ENCODE results near the gene FAM222A. TPM values are rescaled to one million over a fixed set of nuclear protein-coding genes. Genes with fewer than 3 reads are reported as not detected.

FAM222A gene
- total and polyA plus RNA-seq, 2 of the 4 experiments (the other 2 are of a cell fraction), result under 0.01 to 0.32 TPM

DNA sequence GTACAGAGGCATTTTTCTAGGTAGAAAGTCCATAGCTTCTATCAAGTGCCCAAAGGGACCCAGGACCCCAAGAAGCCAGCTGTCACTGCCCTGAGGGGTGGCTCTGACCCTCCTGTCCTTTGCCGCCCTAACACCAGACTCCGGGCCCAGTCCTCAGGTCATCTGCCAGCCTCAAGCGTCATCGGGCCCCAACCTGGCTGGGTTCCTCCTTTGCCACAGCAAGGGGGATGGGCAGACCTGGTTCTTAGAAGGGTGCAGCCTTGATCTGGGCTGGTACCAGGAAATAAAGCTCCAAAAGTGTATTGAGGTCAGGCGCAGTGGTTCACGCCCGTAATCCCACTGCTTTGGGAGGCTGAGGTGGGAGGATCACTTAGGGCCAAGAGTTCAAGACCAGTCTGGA lies 27.1 kb upstream of the FAM222A start:
- Histone ChIP-seq H3K23ac (ENCODE audit: low read depth, low read length) (no peak overlapping the region), H4K8ac (ENCODE audit: low read depth in 2 of 2, low read length in 2 of 2) (no peak overlapping the region), H3K56ac (ENCODE audit: extremely low read depth, insufficient read depth, low read length) (no peak overlapping the region), H4K91ac (ENCODE audit: insufficient read depth, low read depth, low read length) (no peak overlapping the region), H3K4ac (ENCODE audit: low read depth, low read length) (no peak overlapping the region), H2BK15ac (ENCODE audit: low read depth, low read length) (no peak overlapping the region), H3K14ac (replicated peaks; ENCODE audit: low read depth, low read length) (no peak overlapping the region), H3K27me3 (ENCODE audit: control insufficient read depth, insufficient read depth, low read length) (peaks cover 3% of the 10 kb centered on the region; the same call in 1 of the 2 replicates), H3K4me2 (ENCODE audit: low read depth, low read length) (no peak overlapping the region), H3K18ac (ENCODE audit: low read depth, low read length) (no peak overlapping the region), H3K27ac (ENCODE audit: insufficient read depth, low read length) (no peak overlapping the region), H2AK5ac (ENCODE audit: low read depth, low read length) (no peak overlapping the region), H2BK20ac (ENCODE audit: low read depth, low read length) (no peak overlapping the region), H4K20me1 (ENCODE audit: insufficient read depth, low read length) (no peaks in the 10 kb centered on the region), H3K4me3 (ENCODE audit: insufficient read depth, low read depth, low read length) (no peak overlapping the region), H3K9ac (ENCODE audit: low read depth, low read length) (no peak overlapping the region), H3K36me3 (ENCODE audit: control insufficient read depth, insufficient read depth, low read length) (no peaks in the 10 kb centered on the region), H2AFZ (replicated peaks; ENCODE audit: low read length, poor library complexity) (no peak overlapping the region), H3K9me1 (ENCODE audit: insufficient read depth, low read length) (no peaks in the 10 kb centered on the region), H2BK120ac (ENCODE audit: low read depth, low read length) (no peak overlapping the region), H3K79me1 (ENCODE audit: low read depth in 1 of 2, low read length in 2 of 2) (no peaks in the 10 kb centered on the region), H4K5ac (ENCODE audit: low read depth, low read length) (no peak overlapping the region), H3K4me1 (ENCODE audit: control insufficient read depth, insufficient read depth, low read length) (no peaks in the 10 kb centered on the region), H2BK5ac (ENCODE audit: low read depth, low read length, poor library complexity, severe bottlenecking) (no peak overlapping the region), H2AK9ac (replicated peaks; ENCODE audit: low read depth, low read length, poor library complexity) (no peak overlapping the region), H3K9me3 (ENCODE audit: control insufficient read depth, insufficient read depth, low read length) (no peaks in the 10 kb centered on the region)
- ChIA-PET CTCF (no interaction called here), POLR2A (ENCODE audit: unreplicated experiment) (no interaction called here)
- in situ Hi-C loops (cut with MboI; ENCODE audit: low sequenced_read_pairs) (no loop called here), intact Hi-C loops (cut with micrococcal nuclease) (no loop called here), dilution Hi-C loops (cut with HindIII; ENCODE audit: low sequenced_read_pairs, unreplicated experiment) (no loop called here)
- TF ChIP-seq, protein P1, sequence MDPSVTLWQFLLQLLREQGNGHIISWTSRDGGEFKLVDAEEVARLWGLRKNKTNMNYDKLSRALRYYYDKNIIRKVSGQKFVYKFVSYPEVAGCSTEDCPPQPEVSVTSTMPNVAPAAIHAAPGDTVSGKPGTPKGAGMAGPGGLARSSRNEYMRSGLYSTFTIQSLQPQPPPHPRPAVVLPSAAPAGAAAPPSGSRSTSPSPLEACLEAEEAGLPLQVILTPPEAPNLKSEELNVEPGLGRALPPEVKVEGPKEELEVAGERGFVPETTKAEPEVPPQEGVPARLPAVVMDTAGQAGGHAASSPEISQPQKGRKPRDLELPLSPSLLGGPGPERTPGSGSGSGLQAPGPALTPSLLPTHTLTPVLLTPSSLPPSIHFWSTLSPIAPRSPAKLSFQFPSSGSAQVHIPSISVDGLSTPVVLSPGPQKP (IDR thresholded peaks at IDR 0.05; ENCODE audit: borderline replicate concordance, low read depth, low read length), result no peak
- no peak for TF ChIP-seq MAZ (IDR thresholded peaks at IDR 0.05; ENCODE audit: borderline replicate concordance, low read depth, low read length)
- no peak for TF ChIP-seq RFX5 (IDR thresholded peaks at IDR 0.05; ENCODE audit: low read depth, low read length)
- TF ChIP-seq CEBPB (IDR thresholded peaks at IDR 0.05; ENCODE audit: low read depth, low read length), result no peak
- no peak for TF ChIP-seq BHLHE40 (IDR thresholded peaks at IDR 0.05; ENCODE audit: low read depth, low read length)
- no peak for TF ChIP-seq MXI1 (IDR thresholded peaks at IDR 0.05; ENCODE audit: borderline replicate concordance, low read depth, low read length)
- no peak for TF ChIP-seq RAD21 (IDR thresholded peaks at IDR 0.05; ENCODE audit: low read length)
- TF ChIP-seq SMC3 (IDR thresholded peaks at IDR 0.05; ENCODE audit: low read depth, low read length), result no peak
- no peak for TF ChIP-seq RCOR1 (IDR thresholded peaks at IDR 0.05; ENCODE audit: insufficient replicate concordance, low read length)
- TF ChIP-seq, protein P2, sequence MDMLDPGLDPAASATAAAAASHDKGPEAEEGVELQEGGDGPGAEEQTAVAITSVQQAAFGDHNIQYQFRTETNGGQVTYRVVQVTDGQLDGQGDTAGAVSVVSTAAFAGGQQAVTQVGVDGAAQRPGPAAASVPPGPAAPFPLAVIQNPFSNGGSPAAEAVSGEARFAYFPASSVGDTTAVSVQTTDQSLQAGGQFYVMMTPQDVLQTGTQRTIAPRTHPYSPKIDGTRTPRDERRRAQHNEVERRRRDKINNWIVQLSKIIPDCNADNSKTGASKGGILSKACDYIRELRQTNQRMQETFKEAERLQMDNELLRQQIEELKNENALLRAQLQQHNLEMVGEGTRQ (IDR thresholded peaks at IDR 0.05; ENCODE audit: low read depth, low read length), result no peak
- TF ChIP-seq CHD1 (IDR thresholded peaks at IDR 0.05; ENCODE audit: low read depth, low read length), result no peak
- no peak for TF ChIP-seq NFE2L2 (IDR thresholded peaks at IDR 0.05; ENCODE audit: low read depth, low read length)
- TF ChIP-seq, protein P3, sequence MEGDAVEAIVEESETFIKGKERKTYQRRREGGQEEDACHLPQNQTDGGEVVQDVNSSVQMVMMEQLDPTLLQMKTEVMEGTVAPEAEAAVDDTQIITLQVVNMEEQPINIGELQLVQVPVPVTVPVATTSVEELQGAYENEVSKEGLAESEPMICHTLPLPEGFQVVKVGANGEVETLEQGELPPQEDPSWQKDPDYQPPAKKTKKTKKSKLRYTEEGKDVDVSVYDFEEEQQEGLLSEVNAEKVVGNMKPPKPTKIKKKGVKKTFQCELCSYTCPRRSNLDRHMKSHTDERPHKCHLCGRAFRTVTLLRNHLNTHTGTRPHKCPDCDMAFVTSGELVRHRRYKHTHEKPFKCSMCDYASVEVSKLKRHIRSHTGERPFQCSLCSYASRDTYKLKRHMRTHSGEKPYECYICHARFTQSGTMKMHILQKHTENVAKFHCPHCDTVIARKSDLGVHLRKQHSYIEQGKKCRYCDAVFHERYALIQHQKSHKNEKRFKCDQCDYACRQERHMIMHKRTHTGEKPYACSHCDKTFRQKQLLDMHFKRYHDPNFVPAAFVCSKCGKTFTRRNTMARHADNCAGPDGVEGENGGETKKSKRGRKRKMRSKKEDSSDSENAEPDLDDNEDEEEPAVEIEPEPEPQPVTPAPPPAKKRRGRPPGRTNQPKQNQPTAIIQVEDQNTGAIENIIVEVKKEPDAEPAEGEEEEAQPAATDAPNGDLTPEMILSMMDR (conservative IDR thresholded peaks at IDR 0.05; ENCODE audit: low read depth, low read length), result no peak
- no TSS peak for BruUV-seq (replicated peaks)
- DNase-seq, result no peak
- no CpG with 5 or more reads among the region's 7 CpGs for WGBS, 2 experiments (ENCODE audit: extremely low coverage in 2 of 2, insufficient read length in 1 of 2)
- no peak for ATAC-seq (ENCODE audit: low read depth)
